HG03103 (cell line): ENCODE results near the gene SLCO2A1.
"Not testable (repeated sequence)": the region's sequence is repeated elsewhere in the genome, so short reads cannot be mapped to it uniquely, and the experiment has no call there.

ENCODE experiments used
- ATAC-seq: cut with Tn5 transposase; IDR thresholded peaks from one replicate; pipeline ENCODE4 v1.9.1; 2021; ENCODE audit warnings: low read depth; ENCODE audit not compliant: unreplicated experiment

SLCO2A1 gene

GRCh38 chr3:134029734-134030378 is at the start of gene SLCO2A1:
TSS of gene SLCO2A1 (minus strand) at chr3:134029925. CDS start at chr3:134029802, 123 bp downstream.
- ATAC-seq = no peak

- no peak for ATAC-seq
These were observed 49.4 kb upstream of the SLCO2A1 start for GRCh38 chr3:134079111-134079547.

GRCh38 chr3:134078169-134078831 is 48.6 kb upstream of the SLCO2A1 start:
- ATAC-seq = no peak

- no peak for ATAC-seq
These were observed 48.0 kb upstream of the SLCO2A1 start for GRCh38 chr3:134077649-134078161.

- no peak for ATAC-seq
These were observed 47.1 kb upstream of the SLCO2A1 start for GRCh38 chr3:134076851-134077250.

- no peak for ATAC-seq
These were observed 46.1 kb upstream of the SLCO2A1 start for GRCh38 chr3:134075846-134076245.

- ATAC-seq = no peak
These were observed 45.8 kb upstream of the SLCO2A1 start for GRCh38 chr3:134075568-134075825.

- no peak for ATAC-seq
These were observed 45.3 kb upstream of the SLCO2A1 start for GRCh38 chr3:134074790-134075567.

GRCh38 chr3:134074001-134074789 is 44.5 kb upstream of the SLCO2A1 start:
- ATAC-seq = no peak

- ATAC-seq = no peak
These were observed 43.8 kb upstream of the SLCO2A1 start for GRCh38 chr3:134073583-134073945.

- no peak for ATAC-seq
These were observed 43.3 kb upstream of the SLCO2A1 start for GRCh38 chr3:134072881-134073582.

GRCh38 chr3:134070281-134070680 is 40.6 kb upstream of the SLCO2A1 start:
- ATAC-seq = not testable (repeated sequence)

- ATAC-seq = no peak
These were observed 38.7 kb upstream of the SLCO2A1 start for GRCh38 chr3:134068429-134068828.

- no peak for ATAC-seq
These were observed 37.9 kb upstream of the SLCO2A1 start for GRCh38 chr3:134067531-134068161.

GRCh38 chr3:134066651-134067530 is 37.2 kb upstream of the SLCO2A1 start:
- no peak for ATAC-seq

GRCh38 chr3:134066158-134066541 is 36.4 kb upstream of the SLCO2A1 start:
- ATAC-seq = no peak

- ATAC-seq = no peak
These were observed 35.8 kb upstream of the SLCO2A1 start for GRCh38 chr3:134065252-134066157.

- ATAC-seq = no peak
These were observed 34.4 kb upstream of the SLCO2A1 start for GRCh38 chr3:134064081-134064480.
